ENCODE results near the gene LEMD2.

DNA sequence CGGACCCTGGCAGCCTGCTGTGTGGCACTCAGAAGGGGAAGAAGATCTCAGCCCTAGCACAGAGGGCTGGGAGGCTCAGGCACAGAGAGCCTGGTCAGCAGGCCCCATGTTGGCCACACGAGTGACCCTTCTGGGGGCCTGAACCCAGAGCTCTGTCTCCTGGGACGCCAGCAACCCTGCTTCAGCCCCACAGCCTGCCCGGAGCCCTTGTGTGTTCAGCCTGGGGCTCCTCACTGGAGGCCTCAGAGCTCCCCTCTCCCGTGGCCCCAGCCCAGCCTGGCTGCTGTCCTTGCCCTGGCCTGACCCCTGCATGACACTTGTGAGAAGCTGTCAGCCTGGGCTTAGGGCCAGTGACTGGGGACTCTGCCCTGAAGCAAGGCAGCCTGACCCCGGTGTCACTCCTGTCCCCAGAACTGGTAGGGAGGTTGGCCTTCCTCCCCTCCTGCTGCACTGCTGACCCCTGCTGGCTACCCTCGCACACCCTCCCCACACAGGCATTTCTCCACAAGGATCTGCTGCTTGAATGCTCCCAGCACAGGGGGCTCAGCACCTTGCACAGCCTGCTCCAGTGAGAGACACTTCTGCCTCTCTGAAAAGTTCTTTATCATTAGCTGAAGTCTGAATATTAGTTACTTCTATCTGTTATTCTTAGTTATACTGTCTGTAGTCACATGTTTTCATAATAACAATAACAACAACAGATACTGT lies 26.9 kb downstream of the LEMD2 start:
- TF ChIP-seq, protein P1, sequence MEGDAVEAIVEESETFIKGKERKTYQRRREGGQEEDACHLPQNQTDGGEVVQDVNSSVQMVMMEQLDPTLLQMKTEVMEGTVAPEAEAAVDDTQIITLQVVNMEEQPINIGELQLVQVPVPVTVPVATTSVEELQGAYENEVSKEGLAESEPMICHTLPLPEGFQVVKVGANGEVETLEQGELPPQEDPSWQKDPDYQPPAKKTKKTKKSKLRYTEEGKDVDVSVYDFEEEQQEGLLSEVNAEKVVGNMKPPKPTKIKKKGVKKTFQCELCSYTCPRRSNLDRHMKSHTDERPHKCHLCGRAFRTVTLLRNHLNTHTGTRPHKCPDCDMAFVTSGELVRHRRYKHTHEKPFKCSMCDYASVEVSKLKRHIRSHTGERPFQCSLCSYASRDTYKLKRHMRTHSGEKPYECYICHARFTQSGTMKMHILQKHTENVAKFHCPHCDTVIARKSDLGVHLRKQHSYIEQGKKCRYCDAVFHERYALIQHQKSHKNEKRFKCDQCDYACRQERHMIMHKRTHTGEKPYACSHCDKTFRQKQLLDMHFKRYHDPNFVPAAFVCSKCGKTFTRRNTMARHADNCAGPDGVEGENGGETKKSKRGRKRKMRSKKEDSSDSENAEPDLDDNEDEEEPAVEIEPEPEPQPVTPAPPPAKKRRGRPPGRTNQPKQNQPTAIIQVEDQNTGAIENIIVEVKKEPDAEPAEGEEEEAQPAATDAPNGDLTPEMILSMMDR (IDR thresholded peaks at IDR 0.05) = peak; percentile 57 to 92 (median 77)
- TF ChIP-seq POLR2A (IDR thresholded peaks at IDR 0.05) = no peak
